Measurements from ENCODE around the gene MAPK8IP1.

Gene MAPK8IP1

GRCh38 chr11:45941285-45941684, 55.8 kb downstream of the MAPK8IP1 start:
- no peak for DNase-seq (ENCODE audit: low read depth in 1 of 2, low spot score in 1 of 2)
- H3K27ac ChIP-seq (replicated peaks): no peak overlapping the region
- H3K4me3 ChIP-seq (replicated peaks; ENCODE audit: insufficient read depth, low read length): no peak overlapping the region
- no peaks in the 10 kb centered on the region for H3K27me3 ChIP-seq (ENCODE audit: insufficient read depth, poor library complexity, severe bottlenecking)
- TF ChIP-seq POLR2AphosphoS5 (IDR thresholded peaks at IDR 0.05; ENCODE audit: low read depth): no peak
- no peak for TF ChIP-seq SPI1 (IDR thresholded peaks at IDR 0.05; ENCODE audit: borderline replicate concordance, low read depth)
- no peak for TF ChIP-seq REST (IDR thresholded peaks at IDR 0.05; ENCODE audit: insufficient replicate concordance, low read depth)
- no peak for TF ChIP-seq GABPA (IDR thresholded peaks at IDR 0.05; ENCODE audit: low read depth)
- no peak for TF ChIP-seq CTCF (IDR thresholded peaks at IDR 0.05; ENCODE audit: insufficient read depth, low read length)

GRCh38 chr11:45942381-45942780, 56.9 kb downstream of the MAPK8IP1 start:
- TF ChIP-seq CTCF (IDR thresholded peaks at IDR 0.05; ENCODE audit: insufficient read depth, low read length): no peak
- TF ChIP-seq REST (IDR thresholded peaks at IDR 0.05; ENCODE audit: insufficient replicate concordance, low read depth): no peak
- no peak for TF ChIP-seq SPI1 (IDR thresholded peaks at IDR 0.05; ENCODE audit: borderline replicate concordance, low read depth)
- no peak for TF ChIP-seq GABPA (IDR thresholded peaks at IDR 0.05; ENCODE audit: low read depth)
- TF ChIP-seq POLR2AphosphoS5 (IDR thresholded peaks at IDR 0.05; ENCODE audit: low read depth): no peak
- Histone ChIP-seq H3K4me3 (replicated peaks; ENCODE audit: insufficient read depth, low read length) (no peak overlapping the region), H3K27me3 (ENCODE audit: insufficient read depth, poor library complexity, severe bottlenecking) (no peaks in the 10 kb centered on the region), H3K27ac (replicated peaks) (no peak overlapping the region)
- DNase-seq (ENCODE audit: low read depth in 1 of 2, low spot score in 1 of 2): no peak

- no peak for DNase-seq (ENCODE audit: low read depth in 1 of 2, low spot score in 1 of 2)
- TF ChIP-seq POLR2AphosphoS5 (IDR thresholded peaks at IDR 0.05; ENCODE audit: low read depth) (no peak), SPI1 (IDR thresholded peaks at IDR 0.05; ENCODE audit: borderline replicate concordance, low read depth) (no peak), REST (IDR thresholded peaks at IDR 0.05; ENCODE audit: insufficient replicate concordance, low read depth) (no peak), CTCF (IDR thresholded peaks at IDR 0.05; ENCODE audit: insufficient read depth, low read length) (no peak), GABPA (IDR thresholded peaks at IDR 0.05; ENCODE audit: low read depth) (no peak)
- no peak overlapping the region for H3K4me3 ChIP-seq (replicated peaks; ENCODE audit: insufficient read depth, low read length)
- H3K27ac ChIP-seq (replicated peaks): no peak overlapping the region
- no peaks in the 10 kb centered on the region for H3K27me3 ChIP-seq (ENCODE audit: insufficient read depth, poor library complexity, severe bottlenecking)
Measured at GRCh38 chr11:45945397-45945999, 60.0 kb downstream of the MAPK8IP1 start.

All from HL-60 (cell line).